ENCODE measurements around the gene HDAC7.
A peak's percentile ranks its signal among the peaks of the same experiment; 100 is the strongest.

The HDAC7 gene

GRCh38 chr12:47819896-47820630 is at the start of gene HDAC7:
HDAC7 (minus strand) TSS chr12:47819903; CDS start chr12:47819785, 118 bp downstream.
- H3K4me1 ChIP-seq (ENCODE audit: control insufficient read depth, low read depth, low read length), result peaks cover 45% of the 10 kb centered on the region

GRCh38 chr12:47868552-47869031 is 48.9 kb upstream of the HDAC7 start:
- H3K9me3 ChIP-seq (ENCODE audit: control insufficient read depth, low read depth, low read length), result no peaks in the 10 kb centered on the region
- H3K27me3 ChIP-seq (ENCODE audit: control insufficient read depth, insufficient read depth, low read length), result no peaks in the 10 kb centered on the region
- no peaks in the 10 kb centered on the region for H3K36me3 ChIP-seq (ENCODE audit: control insufficient read depth, low read depth, low read length)
- H3K4me1 ChIP-seq (ENCODE audit: control insufficient read depth, low read depth, low read length), result no peaks in the 10 kb centered on the region
- H3K27ac ChIP-seq (ENCODE audit: low read length), result no peak overlapping the region
- H3K9ac ChIP-seq (ENCODE audit: low read length), result no peak overlapping the region
- no peak overlapping the region for H3K4me3 ChIP-seq (ENCODE audit: low read length)

More at GRCh38 chr12:47819896-47820630, at the start of gene HDAC7:
- H3K27ac ChIP-seq (ENCODE audit: low read length), result peak within 1 kb of the TSS; percentile 92
- peaks cover 6% of the 10 kb centered on the region for H3K27me3 ChIP-seq (ENCODE audit: control insufficient read depth, insufficient read depth, low read length)
- no peaks in the 10 kb centered on the region for H3K36me3 ChIP-seq (ENCODE audit: control insufficient read depth, low read depth, low read length)
- peak within 1 kb of the TSS; percentile 91 for H3K4me3 ChIP-seq (ENCODE audit: low read length)
- H3K9ac ChIP-seq (ENCODE audit: low read length), result peak within 1 kb of the TSS; percentile 95
- no peaks in the 10 kb centered on the region for H3K9me3 ChIP-seq (ENCODE audit: control insufficient read depth, low read depth, low read length)

DNA sequence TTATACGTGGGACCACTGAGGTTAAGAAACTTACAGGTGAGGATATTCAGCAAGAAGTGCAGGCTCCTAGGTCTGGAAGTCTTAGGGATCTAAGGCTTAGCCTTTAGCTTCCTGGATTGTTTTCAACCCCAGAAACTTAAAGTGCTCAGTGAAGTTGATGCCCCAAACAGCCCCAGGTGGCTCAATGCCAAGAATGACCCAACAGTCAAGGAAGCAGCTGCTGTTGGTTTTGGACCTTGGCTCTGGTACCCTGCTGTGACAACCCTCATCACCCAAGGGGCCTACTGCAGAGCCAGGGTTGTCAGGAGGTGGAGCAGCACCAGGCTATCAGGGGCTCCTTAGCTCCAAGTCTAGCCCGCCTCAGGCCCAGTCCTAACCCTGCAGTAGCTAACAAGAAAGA is 48.3 kb upstream of the HDAC7 start:
- no peaks in the 10 kb centered on the region for H3K36me3 ChIP-seq (ENCODE audit: control insufficient read depth, low read depth, low read length)
- H3K9ac ChIP-seq (ENCODE audit: low read length), result no peak overlapping the region
- H3K9me3 ChIP-seq (ENCODE audit: control insufficient read depth, low read depth, low read length), result no peaks in the 10 kb centered on the region
- no peaks in the 10 kb centered on the region for H3K4me1 ChIP-seq (ENCODE audit: control insufficient read depth, low read depth, low read length)
- no peak overlapping the region for H3K4me3 ChIP-seq (ENCODE audit: low read length)
- H3K27ac ChIP-seq (ENCODE audit: low read length), result no peak overlapping the region
- H3K27me3 ChIP-seq (ENCODE audit: control insufficient read depth, insufficient read depth, low read length), result no peaks in the 10 kb centered on the region

DNA sequence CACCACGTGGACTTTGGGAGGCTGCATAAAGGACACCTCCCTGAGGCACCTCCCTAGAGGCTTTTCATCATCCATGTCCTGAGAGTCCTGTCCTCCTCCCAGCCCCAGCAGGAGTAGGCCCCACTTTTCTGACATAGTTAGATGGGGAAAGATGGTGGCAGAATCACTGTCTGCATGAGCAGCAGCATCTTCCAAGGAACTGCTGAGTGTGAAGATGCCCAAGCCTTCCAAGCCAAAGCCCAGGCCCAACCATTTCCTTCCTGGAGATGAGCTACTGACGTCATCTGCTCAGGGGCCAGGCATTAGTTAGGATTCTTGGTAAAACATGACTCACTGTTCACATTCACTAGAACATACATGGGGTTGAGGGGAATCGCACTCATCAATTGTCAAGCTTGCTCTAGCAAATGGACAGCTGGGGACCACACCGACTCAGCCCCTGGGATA is 47.8 kb upstream of the HDAC7 start:
- Histone ChIP-seq H3K9ac (ENCODE audit: low read length) (no peak overlapping the region), H3K36me3 (ENCODE audit: control insufficient read depth, low read depth, low read length) (no peaks in the 10 kb centered on the region), H3K27ac (ENCODE audit: low read length) (no peak overlapping the region), H3K4me3 (ENCODE audit: low read length) (no peak overlapping the region), H3K27me3 (ENCODE audit: control insufficient read depth, insufficient read depth, low read length) (no peaks in the 10 kb centered on the region), H3K4me1 (ENCODE audit: control insufficient read depth, low read depth, low read length) (no peaks in the 10 kb centered on the region), H3K9me3 (ENCODE audit: control insufficient read depth, low read depth, low read length) (no peaks in the 10 kb centered on the region)

- no peaks in the 10 kb centered on the region for H3K27me3 ChIP-seq (ENCODE audit: control insufficient read depth, insufficient read depth, low read length)
- no peaks in the 10 kb centered on the region for H3K9me3 ChIP-seq (ENCODE audit: control insufficient read depth, low read depth, low read length)
- no peak overlapping the region for H3K4me3 ChIP-seq (ENCODE audit: low read length)
- no peaks in the 10 kb centered on the region for H3K4me1 ChIP-seq (ENCODE audit: control insufficient read depth, low read depth, low read length)
- no peak overlapping the region for H3K9ac ChIP-seq (ENCODE audit: low read length)
- no peak overlapping the region for H3K27ac ChIP-seq (ENCODE audit: low read length)
- H3K36me3 ChIP-seq (ENCODE audit: control insufficient read depth, low read depth, low read length), result no peaks in the 10 kb centered on the region
These were observed 45.0 kb upstream of the HDAC7 start for GRCh38 chr12:47864646-47865235.

- H3K36me3 ChIP-seq (ENCODE audit: control insufficient read depth, low read depth, low read length), result no peaks in the 10 kb centered on the region
- H3K9ac ChIP-seq (ENCODE audit: low read length), result no peak overlapping the region
- no peaks in the 10 kb centered on the region for H3K4me1 ChIP-seq (ENCODE audit: control insufficient read depth, low read depth, low read length)
- H3K9me3 ChIP-seq (ENCODE audit: control insufficient read depth, low read depth, low read length), result no peaks in the 10 kb centered on the region
- no peak overlapping the region for H3K27ac ChIP-seq (ENCODE audit: low read length)
- H3K27me3 ChIP-seq (ENCODE audit: control insufficient read depth, insufficient read depth, low read length), result no peaks in the 10 kb centered on the region
- no peak overlapping the region for H3K4me3 ChIP-seq (ENCODE audit: low read length)
These were observed 44.3 kb upstream of the HDAC7 start for GRCh38 chr12:47863985-47864384.

GRCh38 chr12:47863467-47863866 is 43.8 kb upstream of the HDAC7 start:
- Histone ChIP-seq H3K4me3 (ENCODE audit: low read length) (no peak overlapping the region), H3K9ac (ENCODE audit: low read length) (no peak overlapping the region), H3K27me3 (ENCODE audit: control insufficient read depth, insufficient read depth, low read length) (no peaks in the 10 kb centered on the region), H3K9me3 (ENCODE audit: control insufficient read depth, low read depth, low read length) (no peaks in the 10 kb centered on the region), H3K27ac (ENCODE audit: low read length) (no peak overlapping the region), H3K36me3 (ENCODE audit: control insufficient read depth, low read depth, low read length) (no peaks in the 10 kb centered on the region), H3K4me1 (ENCODE audit: control insufficient read depth, low read depth, low read length) (no peaks in the 10 kb centered on the region)

DNA sequence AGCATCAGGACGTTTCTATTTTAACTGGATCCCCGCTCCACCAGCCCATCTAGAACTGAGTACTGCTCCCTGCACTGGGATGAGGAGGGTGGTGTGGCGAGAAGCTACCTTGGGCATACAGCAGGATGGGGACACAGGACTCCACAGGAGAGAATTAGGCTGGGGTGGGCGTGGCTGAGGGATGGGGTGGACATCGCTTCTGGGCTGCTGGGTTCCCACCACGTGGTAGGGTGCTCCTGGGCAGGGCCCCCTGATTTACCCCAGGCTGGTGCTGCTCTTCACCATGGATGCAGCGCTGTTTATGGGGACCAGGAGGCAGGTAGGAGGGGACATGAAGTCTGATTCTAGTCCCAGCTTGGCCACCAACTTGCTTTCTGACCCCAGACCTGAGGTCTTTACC is 43.2 kb upstream of the HDAC7 start:
- Histone ChIP-seq H3K27ac (ENCODE audit: low read length) (no peak overlapping the region), H3K9ac (ENCODE audit: low read length) (no peak overlapping the region), H3K9me3 (ENCODE audit: control insufficient read depth, low read depth, low read length) (no peaks in the 10 kb centered on the region), H3K27me3 (ENCODE audit: control insufficient read depth, insufficient read depth, low read length) (no peaks in the 10 kb centered on the region), H3K4me1 (ENCODE audit: control insufficient read depth, low read depth, low read length) (no peaks in the 10 kb centered on the region), H3K36me3 (ENCODE audit: control insufficient read depth, low read depth, low read length) (no peaks in the 10 kb centered on the region), H3K4me3 (ENCODE audit: low read length) (no peak overlapping the region)

GRCh38 chr12:47862167-47862750 is 42.6 kb upstream of the HDAC7 start:
- H3K9ac ChIP-seq (ENCODE audit: low read length), result no peak overlapping the region
- H3K36me3 ChIP-seq (ENCODE audit: control insufficient read depth, low read depth, low read length), result no peaks in the 10 kb centered on the region
- no peak overlapping the region for H3K27ac ChIP-seq (ENCODE audit: low read length)
- no peaks in the 10 kb centered on the region for H3K27me3 ChIP-seq (ENCODE audit: control insufficient read depth, insufficient read depth, low read length)
- no peaks in the 10 kb centered on the region for H3K9me3 ChIP-seq (ENCODE audit: control insufficient read depth, low read depth, low read length)
- no peaks in the 10 kb centered on the region for H3K4me1 ChIP-seq (ENCODE audit: control insufficient read depth, low read depth, low read length)
- H3K4me3 ChIP-seq (ENCODE audit: low read length), result no peak overlapping the region

DNA sequence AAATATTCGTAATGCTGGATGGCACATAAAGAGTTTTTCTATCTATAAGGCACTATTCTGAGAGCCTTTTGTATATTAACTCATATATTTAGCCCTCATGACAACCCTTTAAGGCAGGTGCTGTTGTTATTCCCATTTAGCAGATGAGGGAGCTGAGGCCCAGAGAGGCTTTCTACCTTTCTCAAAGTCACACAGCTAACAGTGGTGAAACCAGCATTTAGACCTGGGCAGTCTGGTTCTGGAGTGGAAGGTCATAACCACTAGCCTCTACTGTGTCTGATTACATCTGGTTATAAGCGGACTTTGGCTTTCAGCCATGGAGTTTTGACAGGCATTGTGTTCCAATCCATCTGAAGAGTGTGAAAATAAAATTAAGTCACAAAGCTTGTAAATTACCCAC is 41.2 kb upstream of the HDAC7 start:
- Histone ChIP-seq H3K36me3 (ENCODE audit: control insufficient read depth, low read depth, low read length) (no peaks in the 10 kb centered on the region), H3K27ac (ENCODE audit: low read length) (no peak overlapping the region), H3K9me3 (ENCODE audit: control insufficient read depth, low read depth, low read length) (no peaks in the 10 kb centered on the region), H3K27me3 (ENCODE audit: control insufficient read depth, insufficient read depth, low read length) (no peaks in the 10 kb centered on the region), H3K9ac (ENCODE audit: low read length) (no peak overlapping the region), H3K4me3 (ENCODE audit: low read length) (no peak overlapping the region), H3K4me1 (ENCODE audit: control insufficient read depth, low read depth, low read length) (no peaks in the 10 kb centered on the region)

GRCh38 chr12:47860279-47860841 is 40.7 kb upstream of the HDAC7 start:
- H3K27ac ChIP-seq (ENCODE audit: low read length), result no peak overlapping the region
- no peaks in the 10 kb centered on the region for H3K36me3 ChIP-seq (ENCODE audit: control insufficient read depth, low read depth, low read length)
- H3K4me1 ChIP-seq (ENCODE audit: control insufficient read depth, low read depth, low read length), result no peaks in the 10 kb centered on the region
- H3K9ac ChIP-seq (ENCODE audit: low read length), result no peak overlapping the region
- H3K9me3 ChIP-seq (ENCODE audit: control insufficient read depth, low read depth, low read length), result no peaks in the 10 kb centered on the region
- no peak overlapping the region for H3K4me3 ChIP-seq (ENCODE audit: low read length)
- no peaks in the 10 kb centered on the region for H3K27me3 ChIP-seq (ENCODE audit: control insufficient read depth, insufficient read depth, low read length)
